Endothelial cell of umbilical vein (primary cell): ENCODE results near the gene UFD1. TPM values are rescaled to one million over a fixed set of nuclear protein-coding genes. Genes with fewer than 3 reads are reported as not detected.

Experiments used
- BruUV-seq: library from RNA; stranded (reverse); fragments of 400-500 nt; replicated peaks from 2 replicates; lab custom pipeline; 2021; lab: Mats Ljungman, UMichigan
- CTCF ChIA-PET: fragments of 300-600, 350-600 bp; sonication (Branson Sonifier 250); formaldehyde crosslinking; loops from one replicate; lab custom pipeline; 2021; ENCODE audit warnings: antibody characterized with exemption, inconsistent platforms; lab: Charles Lee
- POLR2A ChIA-PET: fragments of 300-600, 350-600 bp; sonication (Branson Sonifier 250); formaldehyde crosslinking; loops from one replicate; lab custom pipeline; 2021; ENCODE audit warnings: antibody characterized with exemption, inconsistent platforms; lab: Charles Lee
- DNase-seq: peaks from one replicate; pipeline ENCODE4 v3.0.0-alpha.2; 2011; ENCODE audit warnings: low read depth, low spot score
- FAIRE-seq: peaks from 2 replicates; lab custom pipeline; 2011; peaks lifted over from hg19 to GRCh38; lab: Jason Lieb, UNC
- H2AFZ ChIP-seq: 2 replicates; pipeline ENCODE4 v1.6.0; 2012; ENCODE audit warnings: low read depth, low read length, control low read depth, inconsistent platforms
- H3K27ac ChIP-seq: 2 replicates; pipeline ENCODE4 v1.5.1; 2011; ENCODE audit warnings: low read depth, mild to moderate bottlenecking, control low read depth, low read length, moderate library complexity; ENCODE audit not compliant: insufficient read depth
- H3K27me3 ChIP-seq, 2 experiments: 2 replicates each; pipeline versions ENCODE4 v1.6.0 to v1.6.1; 2011; ENCODE audit warnings: low read length in 2 of 2, mixed read lengths in 1 of 2; ENCODE audit not compliant: control insufficient read depth in 2 of 2, insufficient read depth in 2 of 2
- H3K36me3 ChIP-seq, 2 experiments: 2 replicates in 1 of 2; 3 replicates in 1 of 2; pipeline ENCODE4 v1.5.1; 2011; ENCODE audit warnings: low read length in 2 of 2, mild to moderate bottlenecking in 1 of 2, moderate library complexity in 1 of 2; ENCODE audit not compliant: control insufficient read depth in 2 of 2, insufficient read depth in 2 of 2; ENCODE audit errors: extremely low read depth in 1 of 2
- H3K4me1 ChIP-seq: 3 replicates; pipeline ENCODE4 v1.5.1; 2011; ENCODE audit warnings: mild to moderate bottlenecking, low read length; ENCODE audit not compliant: control insufficient read depth, insufficient read depth; ENCODE audit errors: extremely low read depth
- H3K4me2 ChIP-seq: 2 replicates; pipeline ENCODE4 v1.6.1; 2011; ENCODE audit warnings: low read length, control low read depth, mixed read lengths; ENCODE audit not compliant: insufficient read depth
- H3K4me3 ChIP-seq, 3 experiments: fragments of 200-600 bp in 1 of 3; sonication (generic), shearing (Covaris generic) in 1 of 3; replicated peaks in 1 of 3; 2 replicates each; pipeline ENCODE4 v1.5.1; 2011 to 2016; ENCODE audit warnings: control low read depth in 3 of 3, low read length in 3 of 3, mild to moderate bottlenecking in 2 of 3, inconsistent platforms in 1 of 3, low read depth in 1 of 3, moderate library complexity in 1 of 3; ENCODE audit not compliant: insufficient read depth in 1 of 3
- H3K79me2 ChIP-seq: 2 replicates; pipeline ENCODE4 v1.6.0; 2012; ENCODE audit warnings: low read length, inconsistent platforms; ENCODE audit not compliant: control insufficient read depth, insufficient read depth
- H3K9ac ChIP-seq: replicated peaks from 2 replicates; pipeline ENCODE3; 2011; ENCODE audit warnings: low read length, control low read depth; ENCODE audit not compliant: insufficient read depth; ENCODE audit errors: extremely low read depth
- H3K9me1 ChIP-seq: replicated peaks from 3 replicates; pipeline ENCODE4 v1.6.0; 2011; ENCODE audit warnings: mild to moderate bottlenecking, low read length; ENCODE audit not compliant: control insufficient read depth, insufficient read depth; ENCODE audit errors: extremely low read depth
- H3K9me3 ChIP-seq: replicated peaks from 2 replicates; pipeline ENCODE4 v1.5.1; 2012; ENCODE audit warnings: low read length, inconsistent platforms; ENCODE audit not compliant: control insufficient read depth, insufficient read depth
- H4K20me1 ChIP-seq: replicated peaks from 2 replicates; pipeline ENCODE3; 2011; ENCODE audit warnings: mild to moderate bottlenecking, low read length; ENCODE audit not compliant: control insufficient read depth, insufficient read depth; ENCODE audit errors: extremely low read depth
- CTCF ChIP-seq, 2 donors: IDR thresholded peaks; 1 replicate in 1 of 2; 2 replicates in 1 of 2; pipeline ENCODE4 v1.5.1; 2011; ENCODE audit warnings: low read length in 2 of 2, mild to moderate bottlenecking in 2 of 2, moderate library complexity in 2 of 2, control low read depth in 1 of 2, inconsistent platforms in 1 of 2, low read depth in 1 of 2; ENCODE audit not compliant: insufficient read depth in 1 of 2; ENCODE audit errors: extremely low read depth in 1 of 2
- EZH2 ChIP-seq: IDR thresholded peaks from 2 replicates; pipeline ENCODE4 v1.6.1; 2012; ENCODE audit warnings: borderline replicate concordance, low read depth, mild to moderate bottlenecking, moderate library complexity, low read length, inconsistent platforms; ENCODE audit not compliant: severe bottlenecking
- FOS ChIP-seq: IDR thresholded peaks from 2 replicates; pipeline ENCODE4 v1.6.1; 2011; ENCODE audit warnings: mild to moderate bottlenecking, low read length, moderate library complexity, borderline replicate concordance; ENCODE audit not compliant: insufficient read depth
- GATA2 ChIP-seq: IDR thresholded peaks from 2 replicates; pipeline ENCODE4 v1.7.0; 2011; ENCODE audit warnings: low read depth, mild to moderate bottlenecking, moderate library complexity, mixed read lengths, low read length; ENCODE audit not compliant: insufficient read length, insufficient read depth
- JUN ChIP-seq: IDR thresholded peaks from 2 replicates; pipeline ENCODE4 v1.6.1; 2011; ENCODE audit warnings: borderline replicate concordance, low read depth; ENCODE audit not compliant: insufficient read length, insufficient read depth
- MYC ChIP-seq: IDR thresholded peaks from one replicate; pipeline ENCODE4 v1.6.1; 2011; ENCODE audit warnings: mild to moderate bottlenecking, low read depth, low read length
- POLR2A ChIP-seq: IDR thresholded peaks from 2 replicates; pipeline ENCODE4 v1.6.1; 2012; ENCODE audit warnings: low read depth, mild to moderate bottlenecking, control low read depth, low read length
- POLR2AphosphoS5 ChIP-seq: IDR thresholded peaks from 2 replicates; pipeline ENCODE4 v1.6.1; 2012; ENCODE audit warnings: low read depth, mild to moderate bottlenecking, control low read depth, low read length, moderate library complexity; ENCODE audit not compliant: insufficient read depth
- dilution Hi-C: fragments of 300-500 bp; cut with MboI; formaldehyde crosslinking; loops from one replicate; pipeline ENCODE4 v1.15.0; 2019; ENCODE audit warnings: low sequenced_read_pairs; ENCODE audit not compliant: extremely low pct_ligation_motif_present
- intact Hi-C: fragments of 100-400 bp; cut with micrococcal nuclease; formaldehyde crosslinking; loops from one replicate; pipeline ENCODE4 v1.10.0; 2022
- polyA plus RNA-seq, 4 experiments: library from polyadenylated mRNA; depleted of rRNA in 3 of 4; stranded (reverse) in 3 of 4; unstranded in 1 of 4; fragments of >200 nt; gene quantifications; 2 replicates each; pipeline versions ENCODE4 v1.2.1 to v1.2.3, GENCODE V29; 2011 to 2012; ENCODE audit warnings: missing spikeins in 1 of 4
- total RNA-seq: library from RNA; stranded (reverse); gene quantifications from 2 replicates; pipeline ENCODE4 v1.2.3, GENCODE V29; 2021
- TF ChIP-seq, protein P1 (sequence below): IDR thresholded peaks from 2 replicates; pipeline ENCODE4 v1.6.1; 2011; ENCODE audit not compliant: insufficient read depth, insufficient read length

The UFD1 gene
- total and polyA plus RNA-seq, 2 donors (not counting 3 experiments of a cell fraction or from before 2014, with no cell fraction given) = 127 to 228 TPM

DNA sequence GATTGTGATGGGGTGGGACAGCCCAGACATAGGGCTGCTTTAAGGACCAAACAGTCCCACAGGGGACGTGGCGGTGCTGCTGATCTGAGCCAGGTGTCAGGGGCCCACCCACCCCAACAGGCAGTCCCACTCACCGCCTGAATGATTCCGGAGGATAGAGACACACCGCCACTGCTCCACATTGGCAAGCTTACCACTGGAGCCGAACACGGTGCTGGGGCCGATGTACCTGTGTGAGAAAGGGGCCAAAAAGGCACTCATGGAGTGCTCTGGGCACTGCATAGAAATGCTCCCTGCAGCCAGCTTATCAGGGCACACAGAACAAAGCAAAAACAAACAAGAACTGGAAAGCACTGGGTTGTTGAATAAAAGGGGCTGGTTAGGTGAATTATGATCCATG, 73.3 kb downstream of the UFD1 start:
- no TSS peak for BruUV-seq
- Histone ChIP-seq H4K20me1 (no peaks in the 10 kb centered on the region), H3K79me2 (no peaks in the 10 kb centered on the region), H2AFZ (no peak overlapping the region), H3K4me3 (no peak overlapping the region), H3K9ac (no peak overlapping the region), H3K9me3 (no peaks in the 10 kb centered on the region), H3K27ac (no peak overlapping the region), H3K9me1 (no peaks in the 10 kb centered on the region), H3K27me3 (no peaks in the 10 kb centered on the region), H3K36me3 (peaks cover 6 to 21% of the 10 kb centered on the region in 2 experiments), H3K4me1 (no peaks in the 10 kb centered on the region), H3K4me2 (no peak overlapping the region)
- CTCF ChIA-PET = no interaction called here
- DNase-seq (no peak), FAIRE-seq (no peak)
- intact Hi-C loops = no loop called here
- dilution Hi-C loops = no loop called here
- POLR2A ChIA-PET = no interaction called here
- no peak for TF ChIP-seq GATA2
- no peak for TF ChIP-seq MYC
- TF ChIP-seq POLR2AphosphoS5 = no peak
- TF ChIP-seq, protein P1, sequence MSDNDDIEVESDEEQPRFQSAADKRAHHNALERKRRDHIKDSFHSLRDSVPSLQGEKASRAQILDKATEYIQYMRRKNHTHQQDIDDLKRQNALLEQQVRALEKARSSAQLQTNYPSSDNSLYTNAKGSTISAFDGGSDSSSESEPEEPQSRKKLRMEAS = no peak
- TF ChIP-seq CTCF (IDR thresholded peaks at IDR 0.05; ENCODE audit: extremely low read depth in 1 of 2, insufficient read depth in 1 of 2, low read depth in 1 of 2, low read length in 2 of 2) = no peak
- TF ChIP-seq EZH2 = no peak
- no peak for TF ChIP-seq JUN
- no peak for TF ChIP-seq FOS
- no peak for TF ChIP-seq POLR2A
